Right ventricle myocardium inferior (tissue), 1 donor: ENCODE data around the gene ZNF565. TPM values are rescaled to one million over a fixed set of nuclear protein-coding genes. Genes with fewer than 3 reads are reported as not detected.
A peak's percentile ranks its signal among the peaks of the same experiment; 100 is the strongest.
"Not testable (repeated sequence)": the region's sequence is repeated elsewhere in the genome, so short reads cannot be mapped to it uniquely, and the experiment has no call there.

Experiments
- ATAC-seq: fragments of 200-7000 bp; cut with Tn5 transposase; one replicate; pipeline ENCODE4 v1.9.1; 2020; ENCODE audit warnings: mild to moderate bottlenecking, moderate library complexity
- DNase-seq: peaks from one replicate; pipeline ENCODE4 v3.0.0; 2021; ENCODE audit errors: missing footprints
- intact Hi-C: fragments of 100-400 bp; cut with DNase I; formaldehyde crosslinking; loops from one replicate; pipeline ENCODE4 v1.11.0; 2022
- long read RNA-seq: library from polyadenylated mRNA; unstranded; transcript quantifications from one replicate; pipeline ENCODE4 v2.0.0, GENCODE V29; 2021
- total RNA-seq: library from RNA; stranded (reverse); fragmentation: NEBNext Ultra II Directional; extraction: Animal tissue kit (Norgen Biotek cat#: 25700); gene quantifications from one replicate; pipeline ENCODE4 v1.2.1, GENCODE V29; 2021
- donor health status: DM: no; HTN: yes; CAD: no; lungs with severe emphysema.

Gene ZNF565
- total RNA-seq: 4.6 TPM
- long read RNA-seq, partial matches to known transcripts: 0 of 9 reads
- long read RNA-seq, other reads (novel, unspliced or antisense): 3 of 9 reads

GRCh38 chr19:36214386-36215275, at the start of gene ZNF565, which contains the start of gene ZNF146:
Gene ZNF565, minus strand, starts transcription at chr19:36214665. Its CDS starts 12,680 bp downstream, at chr19:36201985.
Gene ZNF146, plus strand, starts transcription at chr19:36215106. Its CDS starts 21,335 bp downstream, at chr19:36236441.
- ATAC-seq (peak; percentile 97), DNase-seq (peak; percentile 99)
- intact Hi-C loops: no loop called here

- no peak for ATAC-seq
- DNase-seq: no peak
- intact Hi-C loops: no loop called here
These were observed 44.7 kb upstream of the ZNF565 start for GRCh38 chr19:36259211-36259610.

GRCh38 chr19:36258028-36258875, 43.8 kb upstream of the ZNF565 start:
- intact Hi-C loops: no loop called here
- no peak for ATAC-seq
- no peak for DNase-seq

GRCh38 chr19:36257520-36257876, 43.0 kb upstream of the ZNF565 start:
- ATAC-seq (peak; percentile 67), DNase-seq (no peak)
- intact Hi-C loops: no loop called here

- no peak for DNase-seq
- intact Hi-C loops: no loop called here
- ATAC-seq: no peak
These were observed 42.5 kb upstream of the ZNF565 start for GRCh38 chr19:36256853-36257519.

- intact Hi-C loops: no loop called here
- ATAC-seq (no peak), DNase-seq (no peak)
These were observed 41.6 kb upstream of the ZNF565 start for GRCh38 chr19:36256064-36256463.

- DNase-seq (no peak), ATAC-seq (no peak)
- intact Hi-C loops: no loop called here
These were observed 40.9 kb upstream of the ZNF565 start for GRCh38 chr19:36255316-36255715.

GRCh38 chr19:36254848-36255247, 40.4 kb upstream of the ZNF565 start:
- ATAC-seq: no peak
- DNase-seq: no peak
- intact Hi-C loops: no loop called here

GRCh38 chr19:36252047-36252446, 37.6 kb upstream of the ZNF565 start:
- ATAC-seq (no peak), DNase-seq (no peak)
- intact Hi-C loops: no loop called here

- intact Hi-C loops: no loop called here
- ATAC-seq (peak; percentile 28), DNase-seq (no peak)
These were observed 31.6 kb upstream of the ZNF565 start for GRCh38 chr19:36246006-36246481.

- DNase-seq: no peak
- intact Hi-C loops: no loop called here
These were observed 30.9 kb upstream of the ZNF565 start for GRCh38 chr19:36245210-36246005.

GRCh38 chr19:36244066-36244465, 29.6 kb upstream of the ZNF565 start:
- no peak for DNase-seq
- no peak for ATAC-seq
- intact Hi-C loops: no loop called here

More at GRCh38 chr19:36245210-36246005, 30.9 kb upstream of the ZNF565 start:
- ATAC-seq: peak; percentile 39

GRCh38 chr19:36236946-36237310, 22.5 kb upstream of the ZNF565 start:
- ATAC-seq: no peak
- DNase-seq: no peak
- intact Hi-C loops: no loop called here

GRCh38 chr19:36236304-36236945, 22.0 kb upstream of the ZNF565 start:
- no peak for DNase-seq
- no peak for ATAC-seq
- intact Hi-C loops: no loop called here

GRCh38 chr19:36233626-36234025, 19.2 kb upstream of the ZNF565 start:
- intact Hi-C loops, ATAC-seq, DNase-seq: not testable (repeated sequence)

- intact Hi-C loops: no loop called here
- no peak for ATAC-seq
- DNase-seq: no peak
These were observed 10.9 kb upstream of the ZNF565 start for GRCh38 chr19:36225219-36225892.

- ATAC-seq (no peak), DNase-seq (no peak)
- intact Hi-C loops: no loop called here
These were observed 8.0 kb upstream of the ZNF565 start for GRCh38 chr19:36222503-36222902.
